PC-3 (cell line): ENCODE data around the gene ATG101. TPM values are rescaled to one million over a fixed set of nuclear protein-coding genes. Genes with fewer than 3 reads are reported as not detected.

Experiments
- ATAC-seq: fragments of 200-7000 bp; cut with Tn5 transposase; 2 replicates; pipeline ENCODE4 v1.9.1; 2020; ENCODE audit warnings: mild to moderate bottlenecking, moderate library complexity
- BruUV-seq: library from RNA; stranded (reverse); fragments of 400-500 nt; replicated peaks from 2 replicates; lab custom pipeline; 2021; lab: Mats Ljungman, UMichigan
- CTCF ChIA-PET: fragments of 300-600 bp; sonication (Branson Sonifier 250); formaldehyde crosslinking; loops from one replicate; lab custom pipeline; 2022; ENCODE audit warnings: antibody characterized with exemption; lab: Charles Lee
- POLR2A ChIA-PET: fragments of 300-600 bp; sonication (Branson Sonifier 250); formaldehyde crosslinking; loops from one replicate; lab custom pipeline; 2022; ENCODE audit warnings: antibody characterized with exemption; ENCODE audit not compliant: unreplicated experiment; lab: Charles Lee
- DNase-seq: peaks from one replicate; pipeline ENCODE4 v3.0.0-alpha.2; 2015
- H2AFZ ChIP-seq: fragments of 300-600 bp; sonication (generic); 2 replicates; pipeline ENCODE4 v1.6.0; 2016; ENCODE audit warnings: antibody characterized with exemption, low read length
- H3F3A ChIP-seq: fragments of 300-600 bp; sonication (generic); one replicate; pipeline ENCODE4 v1.6.0; 2017; ENCODE audit warnings: antibody characterized with exemption, low read length, control low read depth, mild to moderate bottlenecking; ENCODE audit not compliant: unreplicated experiment
- H3K27ac ChIP-seq: fragments of 300-600 bp; sonication (generic); 2 replicates; pipeline ENCODE4 v1.5.1; 2016; ENCODE audit warnings: mild to moderate bottlenecking, low read length
- H3K27me3 ChIP-seq: fragments of 300-600 bp; sonication (generic); 2 replicates; pipeline ENCODE4 v1.6.1; 2016; ENCODE audit warnings: low read length, mixed read lengths
- H3K36me3 ChIP-seq: fragments of 300-600 bp; sonication (generic); 2 replicates; pipeline ENCODE4 v1.6.1; 2016; ENCODE audit warnings: low read depth, mixed run types, low read length, mixed read lengths
- H3K4me1 ChIP-seq: fragments of 300-600 bp; sonication (generic); 2 replicates; pipeline ENCODE4 v1.5.1; 2016; ENCODE audit warnings: low read length; ENCODE audit not compliant: insufficient read depth
- H3K4me2 ChIP-seq: fragments of 300-600 bp; sonication (generic); 2 replicates; pipeline ENCODE4 v1.6.0; 2016; ENCODE audit warnings: low read length
- H3K4me3 ChIP-seq: fragments of 300-600 bp; sonication (generic); 2 replicates; pipeline ENCODE4 v1.5.1; 2016; ENCODE audit warnings: mild to moderate bottlenecking, low read length, mixed read lengths
- H3K79me2 ChIP-seq: fragments of 300-600 bp; sonication (generic); 2 replicates; pipeline ENCODE4 v1.6.1; 2017; ENCODE audit warnings: low read length, mixed read lengths
- H3K9ac ChIP-seq: fragments of 300-600 bp; sonication (generic); 2 replicates; pipeline ENCODE4 v1.6.0; 2016; ENCODE audit warnings: mild to moderate bottlenecking, low read length
- H3K9me2 ChIP-seq: fragments of 300-600 bp; sonication (generic); replicated peaks from 2 replicates; pipeline ENCODE4 v1.6.1; 2016; ENCODE audit warnings: mixed run types, low read length, mixed read lengths
- H3K9me3 ChIP-seq: fragments of 300-600 bp; sonication (generic); 2 replicates; pipeline ENCODE4 v1.6.1; 2016; ENCODE audit warnings: low read length, mixed read lengths
- H4K20me1 ChIP-seq: fragments of 300-600 bp; sonication (generic); 2 replicates; pipeline ENCODE4 v1.6.1; 2016; ENCODE audit warnings: low read length, mixed read lengths
- EZH2 ChIP-seq: fragments of 300-600 bp; sonication (generic); IDR thresholded peaks from one replicate; pipeline ENCODE4 v1.6.1; 2017; ENCODE audit warnings: antibody characterized with exemption, mild to moderate bottlenecking, low read length; ENCODE audit not compliant: unreplicated experiment
- EZH2phosphoT487 ChIP-seq: fragments of 300-600 bp; sonication (generic); IDR thresholded peaks from 2 replicates; pipeline ENCODE4 v1.6.1; 2018; ENCODE audit warnings: mild to moderate bottlenecking, antibody characterized with exemption, low read length, borderline replicate concordance
- intact Hi-C: fragments of 100-400 bp; cut with micrococcal nuclease; formaldehyde crosslinking; loops from 2 replicates; pipeline ENCODE4 v1.9.0; 2023
- total RNA-seq: library from RNA; depleted of rRNA; stranded (reverse); fragments of >200 nt; gene quantifications from 2 replicates; pipeline ENCODE4 v1.2.3, GENCODE V29; 2014
- TF ChIP-seq, protein P1 (sequence below): fragments of 300-600 bp; sonication (generic); conservative IDR thresholded peaks from 2 replicates; pipeline ENCODE4 v1.5.1; 2017; ENCODE audit warnings: antibody characterized with exemption, low read depth, mild to moderate bottlenecking, low read length

Gene ATG101
- total RNA-seq, 1 experiment from 2014 or later: 110 TPM

DNA sequence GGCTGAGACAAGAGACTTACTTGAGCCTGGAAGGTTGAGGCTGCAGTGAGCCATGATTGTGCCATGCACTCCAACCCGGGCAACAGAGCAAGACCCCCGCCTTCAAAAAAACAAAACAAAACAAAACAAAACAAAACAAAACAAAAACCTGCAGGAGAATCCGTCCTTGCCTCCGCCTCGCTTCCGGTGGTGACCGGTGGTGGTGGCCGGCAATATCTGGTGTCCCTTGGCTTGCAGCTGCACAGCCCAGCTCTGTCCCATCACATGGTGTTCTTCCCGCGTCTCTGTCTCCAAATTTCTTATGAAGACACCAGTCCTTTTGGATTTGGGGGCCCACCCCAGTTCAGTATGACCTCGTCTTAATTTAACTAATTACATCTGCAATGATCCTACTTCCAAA lies 19.7 kb downstream of the ATG101 start:
- H4K20me1 ChIP-seq: no peaks in the 10 kb centered on the region
- no peak for DNase-seq

DNA sequence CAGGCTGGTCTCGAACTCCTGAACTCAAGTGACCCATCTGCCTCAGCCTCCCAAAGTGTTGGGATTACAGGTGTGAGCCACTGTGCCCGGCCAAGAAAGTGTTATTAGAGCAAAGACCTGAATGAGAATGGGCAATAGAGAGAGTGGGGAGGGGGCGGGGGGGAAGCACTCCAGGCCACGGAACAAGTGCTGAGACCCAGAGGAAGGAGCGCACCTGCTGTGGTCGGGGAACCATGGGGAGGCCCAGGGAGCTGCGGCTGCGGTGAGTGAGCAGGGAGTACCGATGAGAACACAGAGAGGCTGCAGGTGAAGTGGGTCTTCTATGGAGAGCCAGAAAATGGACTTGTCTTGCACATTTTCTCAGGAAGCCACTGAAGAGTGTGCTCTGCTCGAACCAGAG lies 20.5 kb downstream of the ATG101 start:
- Histone ChIP-seq H3F3A (no peaks in the 10 kb centered on the region), H3K9me3 (no peaks in the 10 kb centered on the region), H3K79me2 (no peaks in the 10 kb centered on the region), H4K20me1 (no peaks in the 10 kb centered on the region), H3K27me3 (no peaks in the 10 kb centered on the region), H3K4me2 (no peak overlapping the region), H3K9ac (no peak overlapping the region), H3K27ac (no peak overlapping the region), H3K36me3 (no peaks in the 10 kb centered on the region), H3K4me3 (no peak overlapping the region), H2AFZ (no peak overlapping the region), H3K9me2 (no peaks in the 10 kb centered on the region), H3K4me1 (no peaks in the 10 kb centered on the region)
- ChIA-PET CTCF (no interaction called here), POLR2A (no interaction called here)
- DNase-seq (no peak), ATAC-seq (no peak)
- BruUV-seq: no TSS peak
- TF ChIP-seq EZH2phosphoT487 (no peak), EZH2 (no peak)
- TF ChIP-seq, protein P1, sequence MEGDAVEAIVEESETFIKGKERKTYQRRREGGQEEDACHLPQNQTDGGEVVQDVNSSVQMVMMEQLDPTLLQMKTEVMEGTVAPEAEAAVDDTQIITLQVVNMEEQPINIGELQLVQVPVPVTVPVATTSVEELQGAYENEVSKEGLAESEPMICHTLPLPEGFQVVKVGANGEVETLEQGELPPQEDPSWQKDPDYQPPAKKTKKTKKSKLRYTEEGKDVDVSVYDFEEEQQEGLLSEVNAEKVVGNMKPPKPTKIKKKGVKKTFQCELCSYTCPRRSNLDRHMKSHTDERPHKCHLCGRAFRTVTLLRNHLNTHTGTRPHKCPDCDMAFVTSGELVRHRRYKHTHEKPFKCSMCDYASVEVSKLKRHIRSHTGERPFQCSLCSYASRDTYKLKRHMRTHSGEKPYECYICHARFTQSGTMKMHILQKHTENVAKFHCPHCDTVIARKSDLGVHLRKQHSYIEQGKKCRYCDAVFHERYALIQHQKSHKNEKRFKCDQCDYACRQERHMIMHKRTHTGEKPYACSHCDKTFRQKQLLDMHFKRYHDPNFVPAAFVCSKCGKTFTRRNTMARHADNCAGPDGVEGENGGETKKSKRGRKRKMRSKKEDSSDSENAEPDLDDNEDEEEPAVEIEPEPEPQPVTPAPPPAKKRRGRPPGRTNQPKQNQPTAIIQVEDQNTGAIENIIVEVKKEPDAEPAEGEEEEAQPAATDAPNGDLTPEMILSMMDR: no peak
- intact Hi-C loops: no loop called here

More for the DNA sequence above, 19.7 kb downstream of the ATG101 start:
- intact Hi-C loops: no loop called here
- ChIA-PET CTCF (no interaction called here), POLR2A (no interaction called here)
- no peak overlapping the region for H3K4me2 ChIP-seq
- no peak overlapping the region for H2AFZ ChIP-seq
- no peak for ATAC-seq
- H3K9ac ChIP-seq: no peak overlapping the region
- H3K9me3 ChIP-seq: no peaks in the 10 kb centered on the region
- H3K4me1 ChIP-seq: no peaks in the 10 kb centered on the region
- TF ChIP-seq EZH2: no peak
- TF ChIP-seq, protein P1: no peak
- TF ChIP-seq EZH2phosphoT487: no peak
- H3K9me2 ChIP-seq: no peaks in the 10 kb centered on the region
- H3F3A ChIP-seq: no peaks in the 10 kb centered on the region
- H3K27me3 ChIP-seq: no peaks in the 10 kb centered on the region
- no peak overlapping the region for H3K4me3 ChIP-seq
- BruUV-seq: no TSS peak
- H3K27ac ChIP-seq: no peak overlapping the region
- H3K36me3 ChIP-seq: no peaks in the 10 kb centered on the region
- no peaks in the 10 kb centered on the region for H3K79me2 ChIP-seq

- BruUV-seq: no TSS peak
- ChIA-PET CTCF (no interaction called here), POLR2A (no interaction called here)
- Histone ChIP-seq H4K20me1 (no peaks in the 10 kb centered on the region), H3K4me3 (no peak overlapping the region), H2AFZ (no peak overlapping the region), H3K79me2 (no peaks in the 10 kb centered on the region), H3K9me3 (no peaks in the 10 kb centered on the region), H3K4me1 (no peaks in the 10 kb centered on the region), H3K9me2 (no peaks in the 10 kb centered on the region), H3K27ac (no peak overlapping the region), H3K27me3 (no peaks in the 10 kb centered on the region), H3K4me2 (no peak overlapping the region), H3F3A (no peaks in the 10 kb centered on the region), H3K9ac (no peak overlapping the region), H3K36me3 (no peaks in the 10 kb centered on the region)
- TF ChIP-seq, protein P1: no peak
- TF ChIP-seq EZH2: no peak
- no peak for TF ChIP-seq EZH2phosphoT487
- intact Hi-C loops: no loop called here
- DNase-seq: no peak
- ATAC-seq: no peak
These were observed 21.3 kb downstream of the ATG101 start for GRCh38 chr12:52091061-52091460.
